IMR-90 (cell line): ENCODE measurements around the gene GAS6. TPM values are rescaled to one million over a fixed set of nuclear protein-coding genes. Genes with fewer than 3 reads are reported as not detected.

Source experiments
- ATAC-seq: fragments of 200-7000 bp; cut with Tn5 transposase; 2 replicates; pipeline ENCODE4 v1.9.1; 2020; ENCODE audit warnings: low read depth, mild to moderate bottlenecking, moderate library complexity
- BruUV-seq: library from RNA; stranded (reverse); fragments of 400-500 nt; replicated peaks from 2 replicates; lab custom pipeline; 2021; lab: Mats Ljungman, UMichigan
- CTCF ChIA-PET: fragments of 300-600 bp; formaldehyde crosslinking; extraction: SDS; loops from one replicate; lab custom pipeline; 2021; ENCODE audit warnings: antibody characterized with exemption; lab: Yijun Ruan, JAX
- POLR2A ChIA-PET: fragments of 300-600 bp; sonication (Branson Sonifier 250); formaldehyde crosslinking; loops from one replicate; lab custom pipeline; 2022; ENCODE audit warnings: antibody characterized with exemption; ENCODE audit not compliant: unreplicated experiment; lab: Charles Lee
- DNase-seq: peaks from one replicate; pipeline ENCODE4 v3.0.0; 2013
- H2AFZ ChIP-seq: replicated peaks from 2 replicates; pipeline ENCODE3; 2013; ENCODE audit warnings: low read length, mild to moderate bottlenecking; ENCODE audit not compliant: poor library complexity
- H2AK5ac ChIP-seq: 2 replicates; pipeline ENCODE4 v1.6.1; 2013; ENCODE audit warnings: low read depth, low read length, inconsistent platforms
- H2AK9ac ChIP-seq: replicated peaks from 2 replicates; pipeline ENCODE3; 2013; ENCODE audit warnings: mild to moderate bottlenecking, low read depth, low read length, moderate library complexity; ENCODE audit not compliant: poor library complexity
- H2BK120ac ChIP-seq: 2 replicates; pipeline ENCODE4 v1.6.1; 2013; ENCODE audit warnings: low read depth, low read length, inconsistent platforms
- H2BK15ac ChIP-seq: 3 replicates; pipeline ENCODE4 v1.6.1; 2013; ENCODE audit warnings: low read depth, low read length, inconsistent platforms
- H2BK20ac ChIP-seq: 2 replicates; pipeline ENCODE4 v1.6.1; 2013; ENCODE audit warnings: low read depth, mild to moderate bottlenecking, inconsistent platforms, low read length, moderate library complexity
- H2BK5ac ChIP-seq: 2 replicates; pipeline ENCODE4 v1.6.1; 2013; ENCODE audit warnings: mild to moderate bottlenecking, low read depth, low read length, inconsistent platforms; ENCODE audit not compliant: poor library complexity, severe bottlenecking
- H3K14ac ChIP-seq: replicated peaks from 2 replicates; pipeline ENCODE4 v1.6.1; 2013; ENCODE audit warnings: low read depth, low read length, inconsistent platforms
- H3K18ac ChIP-seq: 2 replicates; pipeline ENCODE4 v1.6.1; 2013; ENCODE audit warnings: low read depth, low read length, control low read depth
- H3K23ac ChIP-seq: 2 replicates; pipeline ENCODE4 v1.6.1; 2013; ENCODE audit warnings: low read depth, low read length, inconsistent platforms
- H3K27ac ChIP-seq: 2 replicates; pipeline ENCODE4 v1.5.1; 2013; ENCODE audit warnings: mild to moderate bottlenecking, control low read depth, low read length; ENCODE audit not compliant: insufficient read depth
- H3K27me3 ChIP-seq: 2 replicates; pipeline ENCODE4 v1.6.1; 2013; ENCODE audit warnings: low read length; ENCODE audit not compliant: control insufficient read depth, insufficient read depth
- H3K36me3 ChIP-seq: 2 replicates; pipeline ENCODE4 v1.6.1; 2013; ENCODE audit warnings: low read length, mixed read lengths; ENCODE audit not compliant: control insufficient read depth, insufficient read depth
- H3K4ac ChIP-seq: 2 replicates; pipeline ENCODE4 v1.6.1; 2013; ENCODE audit warnings: low read depth, low read length, inconsistent platforms
- H3K4me1 ChIP-seq: 2 replicates; pipeline ENCODE4 v1.6.1; 2013; ENCODE audit warnings: low read length, mixed read lengths; ENCODE audit not compliant: control insufficient read depth, insufficient read depth
- H3K4me2 ChIP-seq: 2 replicates; pipeline ENCODE4 v1.6.1; 2013; ENCODE audit warnings: low read depth, mild to moderate bottlenecking, control low read depth, low read length, moderate library complexity
- H3K4me3 ChIP-seq: 2 replicates; pipeline ENCODE4 v1.5.1; 2013; ENCODE audit warnings: low read depth, mild to moderate bottlenecking, control low read depth, low read length, moderate library complexity; ENCODE audit not compliant: insufficient read depth
- H3K56ac ChIP-seq: 2 replicates; pipeline ENCODE4 v1.6.1; 2013; ENCODE audit warnings: low read length, inconsistent platforms; ENCODE audit not compliant: insufficient read depth; ENCODE audit errors: extremely low read depth
- H3K79me1 ChIP-seq, 2 experiments: 2 replicates each; pipeline ENCODE4 v1.6.1; 2013; ENCODE audit warnings: low read length in 2 of 2, inconsistent platforms in 1 of 2, low read depth in 1 of 2
- H3K9ac ChIP-seq: 2 replicates; pipeline ENCODE4 v1.6.1; 2013; ENCODE audit warnings: low read depth, low read length, control low read depth
- H3K9me1 ChIP-seq: 2 replicates; pipeline ENCODE4 v1.6.1; 2013; ENCODE audit warnings: low read length, inconsistent platforms; ENCODE audit not compliant: insufficient read depth
- H3K9me3 ChIP-seq: 2 replicates; pipeline ENCODE4 v1.6.1; 2013; ENCODE audit warnings: low read length; ENCODE audit not compliant: control insufficient read depth, insufficient read depth
- H4K20me1 ChIP-seq: 2 replicates; pipeline ENCODE4 v1.6.1; 2013; ENCODE audit warnings: low read length, inconsistent platforms; ENCODE audit not compliant: insufficient read depth
- H4K5ac ChIP-seq: 2 replicates; pipeline ENCODE4 v1.6.1; 2013; ENCODE audit warnings: mild to moderate bottlenecking, low read depth, low read length, control low read depth
- H4K8ac ChIP-seq, 2 experiments: 2 replicates each; pipeline ENCODE4 v1.6.1; 2013; ENCODE audit warnings: low read depth in 2 of 2, low read length in 2 of 2, control low read depth in 1 of 2, inconsistent platforms in 1 of 2
- H4K91ac ChIP-seq: 2 replicates; pipeline ENCODE4 v1.6.1; 2013; ENCODE audit warnings: low read depth, low read length, inconsistent platforms; ENCODE audit not compliant: insufficient read depth
- BHLHE40 ChIP-seq: fragments of 150-350 bp; IDR thresholded peaks from 2 replicates; pipeline ENCODE4 v1.6.1; 2016; ENCODE audit warnings: mild to moderate bottlenecking, low read depth, low read length
- CEBPB ChIP-seq: IDR thresholded peaks from 2 replicates; pipeline ENCODE4 v1.6.1; 2012; ENCODE audit warnings: low read depth, low read length, improper control_type of control experiment
- ELK1 ChIP-seq: fragments of 150-350 bp; IDR thresholded peaks from 2 replicates; pipeline ENCODE4 v1.6.1; 2016; ENCODE audit warnings: low read depth, mild to moderate bottlenecking, low read length, moderate library complexity, borderline replicate concordance
- MXI1 ChIP-seq: IDR thresholded peaks from 2 replicates; pipeline ENCODE4 v1.6.1; 2012; ENCODE audit warnings: low read depth, mild to moderate bottlenecking, low read length, moderate library complexity, borderline replicate concordance
- NFE2L2 ChIP-seq: fragments of 150-350 bp; IDR thresholded peaks from 2 replicates; pipeline ENCODE4 v1.6.1; 2016; ENCODE audit warnings: low read depth, mild to moderate bottlenecking, low read length
- RAD21 ChIP-seq: IDR thresholded peaks from 2 replicates; pipeline ENCODE4 v1.6.1; 2012; ENCODE audit warnings: low read length, improper control_type of control experiment
- RCOR1 ChIP-seq: IDR thresholded peaks from 2 replicates; pipeline ENCODE4 v1.6.1; 2012; ENCODE audit warnings: mild to moderate bottlenecking, low read length, improper control_type of control experiment; ENCODE audit not compliant: insufficient replicate concordance
- WGBS, 2 experiments: methylation state at CpG; one replicate each; pipeline versions ENCODE4 v1.1.5 to v1.1.7; 2013; ENCODE audit warnings: missing lambda C conversion rate in 2 of 2; ENCODE audit not compliant: insufficient read length in 1 of 2; ENCODE audit errors: extremely low coverage in 2 of 2; 5-methylcytosine and 5-hydroxymethylcytosine counted together
- dilution Hi-C: fragments of 300-500 bp; cut with HindIII; formaldehyde crosslinking; loops from one replicate; pipeline ENCODE4 v1.14.3; 2018; ENCODE audit warnings: low sequenced_read_pairs; ENCODE audit not compliant: unreplicated experiment
- in situ Hi-C: fragments of 300-500 bp; cut with MboI; formaldehyde crosslinking; loops from 3 replicates; pipeline ENCODE4 v1.14.3; 2019; ENCODE audit warnings: low sequenced_read_pairs, inconsistent platforms, mixed read lengths
- intact Hi-C: fragments of 100-400 bp; cut with micrococcal nuclease; formaldehyde crosslinking; loops from 2 replicates; pipeline ENCODE4 v1.10.0; 2022
- polyA plus RNA-seq, 3 experiments: library from polyadenylated mRNA; depleted of rRNA; stranded (reverse); fragments of >200 nt; gene quantifications; 2 replicates each; pipeline ENCODE4 v1.2.3, GENCODE V29; 2012; ENCODE audit warnings: low replicate concordance in 1 of 3
- total RNA-seq: library from RNA; depleted of rRNA; stranded (reverse); fragments of >200 nt; gene quantifications from 2 replicates; pipeline ENCODE4 v1.2.3, GENCODE V29; 2012
- TF ChIP-seq, protein P1 (sequence below): fragments of 150-350 bp; IDR thresholded peaks from 2 replicates; pipeline ENCODE4 v1.6.1; 2017; ENCODE audit warnings: mild to moderate bottlenecking, antibody characterized with exemption, low read length, low read depth

GAS6 gene
- total and polyA plus RNA-seq, 2 of the 4 experiments (the other 2 are of a cell fraction): 220 to 823 TPM

- BruUV-seq: no TSS peak
- Histone ChIP-seq H3K36me3 (no peaks in the 10 kb centered on the region), H3K4ac (no peak overlapping the region), H3K9me3 (peaks cover 8% of the 10 kb centered on the region), H3K4me3 (no peak overlapping the region), H3K9ac (no peak overlapping the region), H3K79me1 (no peaks in the 10 kb centered on the region), H2AK9ac (no peak overlapping the region), H3K56ac (no peak overlapping the region; the same call in 1 of the 2 replicates), H3K27me3 (no peaks in the 10 kb centered on the region), H3K23ac (no peak overlapping the region), H3K4me1 (peaks cover 6% of the 10 kb centered on the region), H3K9me1 (peaks cover 4% of the 10 kb centered on the region; the same call in 1 of the 2 replicates), H2AFZ (no peak overlapping the region), H3K27ac (no peak overlapping the region), H2AK5ac (no peak overlapping the region), H3K14ac (no peak overlapping the region), H4K8ac (no peak overlapping the region), H2BK15ac (no peak overlapping the region), H2BK20ac (no peak overlapping the region), H3K4me2 (no peak overlapping the region), H2BK120ac (no peak overlapping the region), H2BK5ac (no peak overlapping the region), H4K5ac (no peak overlapping the region), H4K20me1 (no peaks in the 10 kb centered on the region), H4K91ac (no peak overlapping the region), H3K18ac (no peak overlapping the region)
- in situ Hi-C loops (no loop called here), dilution Hi-C loops (no loop called here), intact Hi-C loops (no loop called here)
- no peak for DNase-seq
- 79% methylated on average over 14 of the region's 32 CpGs; no CpG with 5 or more reads in 1 of the 2 experiments for WGBS, 2 experiments
- POLR2A ChIA-PET: no interaction called here
- CTCF ChIA-PET: no interaction called here
- TF ChIP-seq ELK1: no peak
- no peak for TF ChIP-seq BHLHE40
- TF ChIP-seq CEBPB: no peak
- no peak for TF ChIP-seq MXI1
- no peak for TF ChIP-seq RAD21
- TF ChIP-seq NFE2L2: no peak
- TF ChIP-seq, protein P1, sequence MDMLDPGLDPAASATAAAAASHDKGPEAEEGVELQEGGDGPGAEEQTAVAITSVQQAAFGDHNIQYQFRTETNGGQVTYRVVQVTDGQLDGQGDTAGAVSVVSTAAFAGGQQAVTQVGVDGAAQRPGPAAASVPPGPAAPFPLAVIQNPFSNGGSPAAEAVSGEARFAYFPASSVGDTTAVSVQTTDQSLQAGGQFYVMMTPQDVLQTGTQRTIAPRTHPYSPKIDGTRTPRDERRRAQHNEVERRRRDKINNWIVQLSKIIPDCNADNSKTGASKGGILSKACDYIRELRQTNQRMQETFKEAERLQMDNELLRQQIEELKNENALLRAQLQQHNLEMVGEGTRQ: no peak
- TF ChIP-seq RCOR1: no peak
- ATAC-seq: no peak
These were observed 60.4 kb downstream of the GAS6 start for GRCh38 chr13:113803409-113804016.
